ENCODE results near the gene CD300A.
A peak's percentile ranks its signal among the peaks of the same experiment; 100 is the strongest.

Gene CD300A

GRCh38 chr17:74454197-74455024, 12.0 kb upstream of the CD300A start:
- DNase-seq (ENCODE audit: low read depth in 2 of 2) = peak in 1 of 2 donors; percentile 43

GRCh38 chr17:74455025-74455545, 11.3 kb upstream of the CD300A start:
- no peak for DNase-seq (ENCODE audit: low read depth in 2 of 2)

GRCh38 chr17:74455821-74456220, 10.6 kb upstream of the CD300A start:
- no peak for DNase-seq (ENCODE audit: low read depth in 2 of 2)

- DNase-seq (ENCODE audit: low read depth in 2 of 2) = peak; percentile 41 to 49
Measured at GRCh38 chr17:74457146-74457819, 9.2 kb upstream of the CD300A start.

- DNase-seq (ENCODE audit: low read depth in 2 of 2) = no peak
Measured at GRCh38 chr17:74457820-74458166, 8.6 kb upstream of the CD300A start.

GRCh38 chr17:74458835-74459234, 7.6 kb upstream of the CD300A start:
- no peak for DNase-seq (ENCODE audit: low read depth in 2 of 2)

GRCh38 chr17:74459622-74460021, 6.8 kb upstream of the CD300A start:
- no peak for DNase-seq (ENCODE audit: low read depth in 2 of 2)

- no peak for DNase-seq (ENCODE audit: low read depth in 2 of 2)
Measured at GRCh38 chr17:74460241-74460640, 6.2 kb upstream of the CD300A start.

- DNase-seq (ENCODE audit: low read depth in 2 of 2) = no peak
Measured at GRCh38 chr17:74460996-74461395, 5.4 kb upstream of the CD300A start.

GRCh38 chr17:74461611-74462010, 4.8 kb upstream of the CD300A start:
- DNase-seq (ENCODE audit: low read depth in 2 of 2) = no peak

- no peak for DNase-seq (ENCODE audit: low read depth in 2 of 2)
Measured at GRCh38 chr17:74464730-74465377, 1.6 kb upstream of the CD300A start.

- DNase-seq (ENCODE audit: low read depth in 2 of 2) = no peak
Measured at GRCh38 chr17:74465378-74466110, 890 bp upstream of the CD300A start.

GRCh38 chr17:74466828-74467184, 372 bp downstream of the CD300A start:
- DNase-seq (ENCODE audit: low read depth in 2 of 2) = no peak

- DNase-seq (ENCODE audit: low read depth in 2 of 2) = no peak
Measured at GRCh38 chr17:74467221-74467951, 952 bp downstream of the CD300A start.

- no peak for DNase-seq (ENCODE audit: low read depth in 2 of 2)
Measured at GRCh38 chr17:74471341-74471740, 4.9 kb downstream of the CD300A start.

GRCh38 chr17:74472890-74473289, 6.5 kb downstream of the CD300A start:
- DNase-seq (ENCODE audit: low read depth in 2 of 2) = no peak

GRCh38 chr17:74473294-74473693, 6.9 kb downstream of the CD300A start:
- no peak for DNase-seq (ENCODE audit: low read depth in 2 of 2)

- no peak for DNase-seq (ENCODE audit: low read depth in 2 of 2)
Measured at GRCh38 chr17:74474043-74474792, 7.8 kb downstream of the CD300A start.

GRCh38 chr17:74475189-74475588, 8.8 kb downstream of the CD300A start:
- DNase-seq (ENCODE audit: low read depth in 2 of 2) = no peak

- no peak for DNase-seq (ENCODE audit: low read depth in 2 of 2)
Measured at GRCh38 chr17:74477411-74477810, 11.0 kb downstream of the CD300A start.
